ENCODE data around the gene CYSRT1. TPM values are rescaled to one million over a fixed set of nuclear protein-coding genes. Genes with fewer than 3 reads are reported as not detected.

CYSRT1 gene
- total RNA-seq, 4 donors from 2014 or later, result 0.34 TPM; not detected in 3

DNA sequence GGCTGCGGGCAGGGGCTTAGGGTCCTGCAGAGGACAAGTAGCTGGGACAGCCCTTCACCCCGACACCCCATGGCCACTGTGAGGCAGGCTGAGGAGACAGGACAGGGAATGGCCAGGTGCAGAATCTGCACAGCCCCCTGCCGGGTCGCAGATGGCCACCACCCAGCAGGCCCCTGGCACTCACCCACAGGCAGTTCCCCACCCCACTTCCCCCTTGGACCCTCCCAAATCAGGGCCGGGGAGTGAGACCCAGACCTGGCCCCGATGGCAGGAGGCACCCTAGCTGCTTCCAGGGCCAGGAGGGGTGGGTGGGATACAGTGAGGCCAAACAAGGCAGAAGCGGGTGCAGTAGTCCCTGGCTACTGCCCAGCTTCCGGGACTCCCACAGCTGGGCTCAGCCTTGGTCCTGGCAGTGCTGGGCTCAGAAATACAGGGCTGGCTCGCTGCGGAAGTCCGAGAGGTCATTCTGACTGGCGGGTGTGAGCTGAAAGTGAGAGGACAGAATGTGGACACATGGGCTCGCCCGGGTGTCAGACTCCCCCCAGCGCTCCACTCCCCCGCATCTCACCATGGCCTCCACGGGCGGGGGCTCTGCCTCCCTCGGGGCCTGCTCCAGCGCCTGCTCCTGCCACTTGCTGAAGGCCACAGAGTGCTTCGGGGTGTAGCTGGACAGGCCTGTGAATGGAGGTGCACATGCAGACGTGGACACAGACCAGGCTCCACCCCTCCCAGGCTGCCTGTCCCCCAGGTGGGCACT lies 33.1 kb upstream of the CYSRT1 start:
- TF ChIP-seq, protein P1, sequence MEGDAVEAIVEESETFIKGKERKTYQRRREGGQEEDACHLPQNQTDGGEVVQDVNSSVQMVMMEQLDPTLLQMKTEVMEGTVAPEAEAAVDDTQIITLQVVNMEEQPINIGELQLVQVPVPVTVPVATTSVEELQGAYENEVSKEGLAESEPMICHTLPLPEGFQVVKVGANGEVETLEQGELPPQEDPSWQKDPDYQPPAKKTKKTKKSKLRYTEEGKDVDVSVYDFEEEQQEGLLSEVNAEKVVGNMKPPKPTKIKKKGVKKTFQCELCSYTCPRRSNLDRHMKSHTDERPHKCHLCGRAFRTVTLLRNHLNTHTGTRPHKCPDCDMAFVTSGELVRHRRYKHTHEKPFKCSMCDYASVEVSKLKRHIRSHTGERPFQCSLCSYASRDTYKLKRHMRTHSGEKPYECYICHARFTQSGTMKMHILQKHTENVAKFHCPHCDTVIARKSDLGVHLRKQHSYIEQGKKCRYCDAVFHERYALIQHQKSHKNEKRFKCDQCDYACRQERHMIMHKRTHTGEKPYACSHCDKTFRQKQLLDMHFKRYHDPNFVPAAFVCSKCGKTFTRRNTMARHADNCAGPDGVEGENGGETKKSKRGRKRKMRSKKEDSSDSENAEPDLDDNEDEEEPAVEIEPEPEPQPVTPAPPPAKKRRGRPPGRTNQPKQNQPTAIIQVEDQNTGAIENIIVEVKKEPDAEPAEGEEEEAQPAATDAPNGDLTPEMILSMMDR (IDR thresholded peaks at IDR 0.05; ENCODE audit: low read depth), result no peak

DNA sequence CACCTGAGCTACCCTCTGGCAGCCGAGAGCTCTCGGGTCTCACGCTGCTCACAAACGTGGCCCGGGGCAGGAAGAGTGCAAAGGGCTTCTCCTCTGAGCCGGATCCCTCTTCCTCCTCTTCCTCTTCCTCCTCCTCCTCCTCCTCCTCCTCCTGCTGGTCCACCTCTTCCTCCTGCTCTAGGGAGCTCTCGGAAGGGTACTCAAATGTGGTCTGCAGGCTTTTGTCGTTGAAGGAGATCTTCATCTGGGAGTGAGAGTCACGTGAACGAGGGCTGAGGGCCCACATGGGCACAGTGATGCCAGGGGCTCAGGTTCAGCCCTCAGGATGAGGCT lies 32.6 kb upstream of the CYSRT1 start:
- TF ChIP-seq, protein P1 (IDR thresholded peaks at IDR 0.05; ENCODE audit: low read depth), result no peak

GRCh38 chr9:137192859-137193258 lies 32.1 kb upstream of the CYSRT1 start:
- TF ChIP-seq, protein P1 (IDR thresholded peaks at IDR 0.05; ENCODE audit: low read depth), result no peak

GRCh38 chr9:137193771-137194170 lies 31.2 kb upstream of the CYSRT1 start:
- TF ChIP-seq, protein P1 (IDR thresholded peaks at IDR 0.05; ENCODE audit: low read depth), result no peak

DNA sequence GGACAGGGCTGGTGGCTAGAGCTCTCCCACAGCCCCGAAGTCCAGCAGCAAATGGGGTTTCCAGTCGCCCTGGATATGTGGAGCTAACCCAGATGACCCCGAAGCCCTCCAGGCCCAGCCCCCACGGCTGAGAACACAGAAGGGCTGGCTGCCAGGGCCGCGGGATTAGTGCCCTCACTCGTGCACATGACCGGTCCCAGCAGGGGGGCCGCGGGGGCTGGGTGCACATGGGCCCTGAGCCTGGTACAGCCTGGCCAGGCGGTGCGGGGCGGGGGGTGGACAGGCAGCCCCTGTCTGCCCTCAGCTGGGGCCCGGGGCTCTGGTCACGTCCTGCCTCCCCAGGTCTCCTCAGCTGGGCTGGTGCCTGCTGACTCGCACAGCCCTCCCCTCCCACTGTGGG lies 30.6 kb upstream of the CYSRT1 start:
- TF ChIP-seq, protein P1 (IDR thresholded peaks at IDR 0.05; ENCODE audit: low read depth), result no peak

DNA sequence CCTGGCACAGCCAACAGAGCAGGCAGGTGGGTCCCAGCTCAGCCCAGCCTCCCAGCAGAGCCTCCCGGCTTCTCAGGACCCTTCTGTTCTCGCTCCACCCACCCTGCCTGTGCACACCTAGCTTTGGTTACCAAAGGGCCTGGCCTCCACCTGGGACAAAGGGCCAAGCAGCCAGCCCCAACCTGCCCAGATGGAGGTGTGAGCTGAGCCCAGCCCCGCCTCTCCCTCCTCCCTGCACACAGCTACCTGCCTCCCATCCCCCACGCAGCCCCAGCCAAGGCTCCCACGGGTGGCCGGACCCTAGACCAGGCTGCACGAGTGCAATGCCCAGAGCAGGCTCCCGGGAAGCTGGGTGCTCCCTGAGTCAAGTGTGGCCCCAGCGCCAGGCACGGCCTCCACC lies 30.1 kb upstream of the CYSRT1 start:
- TF ChIP-seq, protein P1 (IDR thresholded peaks at IDR 0.05; ENCODE audit: low read depth), result no peak

DNA sequence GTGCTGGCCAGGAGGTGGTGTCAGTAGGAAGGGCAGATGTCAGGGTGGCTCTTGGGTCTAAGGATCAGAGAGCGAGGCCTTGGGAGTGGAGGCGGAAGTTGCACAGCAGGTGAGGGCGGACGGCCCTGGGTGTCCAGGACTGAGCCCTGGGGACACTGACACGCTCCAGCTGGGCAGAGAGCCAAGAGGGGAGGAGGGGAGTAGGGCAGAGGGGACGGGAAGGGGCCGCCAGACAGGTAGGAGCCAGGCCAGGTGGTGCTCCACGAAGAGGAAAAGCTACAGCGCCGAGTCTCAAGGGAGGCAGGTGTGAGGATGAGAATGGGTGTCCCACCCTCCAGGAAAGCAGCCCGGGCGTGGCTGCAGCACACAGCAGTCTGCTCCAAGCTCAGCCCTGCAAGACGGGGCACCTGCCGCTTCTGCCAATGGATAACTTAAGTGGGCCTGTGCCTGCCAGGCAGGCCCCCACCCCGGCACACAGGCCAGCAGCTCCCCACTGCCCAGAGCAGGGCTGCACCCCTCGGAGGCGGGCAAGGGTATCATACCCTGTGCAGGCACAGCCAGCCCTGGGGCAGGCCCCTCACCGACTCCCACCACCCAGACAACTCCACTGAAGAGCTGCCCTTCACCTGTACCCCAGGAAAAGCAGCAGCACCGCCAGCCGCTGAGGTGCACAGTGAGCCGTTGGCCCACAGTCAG lies 29.3 kb upstream of the CYSRT1 start:
- TF ChIP-seq, protein P1 (IDR thresholded peaks at IDR 0.05; ENCODE audit: low read depth), result no peak

Measured in subcutaneous adipose tissue (tissue), 4 donors.